Left lung (tissue), 10 donors: Measurements from ENCODE around the gene PAFAH1B2. TPM values are rescaled to one million over a fixed set of nuclear protein-coding genes. Genes with fewer than 3 reads are reported as not detected.

Experiments
- ATAC-seq: fragments of 200-7000 bp; cut with Tn5 transposase; one replicate; pipeline ENCODE4 v1.9.1; 2020; ENCODE audit warnings: moderate library complexity
- DNase-seq, 4 donors: peaks; one replicate each; pipeline ENCODE4 v3.0.0-alpha.2; 2013 to 2020
- H3K27ac ChIP-seq, 2 donors: fragments of 200-600 bp; sonication (generic) in 1 of 2; one replicate each; pipeline versions ENCODE4 v1.5.0 to v1.8.0; 2020 to 2021
- H3K27me3 ChIP-seq, 2 donors: fragments of 200-600 bp; sonication (generic) in 1 of 2; one replicate each; pipeline versions ENCODE4 v1.5.0 to v1.8.0; 2020 to 2021
- H3K36me3 ChIP-seq, 2 donors: fragments of 200-600 bp; sonication (generic) in 1 of 2; one replicate each; pipeline versions ENCODE4 v1.5.0 to v1.8.0; 2020 to 2021
- H3K4me1 ChIP-seq, 2 donors: fragments of 200-600 bp; one replicate each; pipeline ENCODE4 v1.8.0; 2021
- H3K4me3 ChIP-seq, 2 donors: fragments of 200-600 bp; sonication (generic) in 1 of 2; one replicate each; pipeline versions ENCODE4 v1.5.0 to v1.8.0; 2020 to 2021; ENCODE audit warnings: mild to moderate bottlenecking in 1 of 2
- H3K9me3 ChIP-seq, 2 donors: fragments of 200-600 bp; sonication (generic) in 1 of 2; one replicate each; pipeline versions ENCODE4 v1.5.0 to v1.8.0; 2020 to 2021
- CTCF ChIP-seq, 2 donors: fragments of 200-600 bp; sonication (generic) in 1 of 2; IDR thresholded peaks; one replicate each; pipeline versions ENCODE4 v1.5.0 to v1.8.0; 2021; ENCODE audit warnings: antibody characterized with exemption in 2 of 2
- intact Hi-C, 2 donors: fragments of 100-400 bp; cut with DNase I; formaldehyde crosslinking; loops; one replicate each; pipeline versions ENCODE4 v1.11.2 to v1.14.2; 2022
- polyA plus RNA-seq, 6 donors: library from polyadenylated mRNA; unstranded; fragments of 120-200 nt; gene quantifications; one replicate each; pipeline ENCODE4 v1.2.1, GENCODE V29; 2013; ENCODE audit not compliant: insufficient read length in 6 of 6
- total RNA-seq, 2 donors: library from RNA; stranded (reverse); fragmentation: NEBNext Ultra II Directional; extraction: Animal tissue kit (Norgen Biotek cat#: 25700); gene quantifications; one replicate each; pipeline ENCODE4 v1.2.1, GENCODE V29; 2021
- donor health status: DM: no; HTN: yes; CAD: no.
- donor health status: DM: no; HTN: no; CAD: no.

PAFAH1B2 gene
- total and polyA plus RNA-seq, 8 donors: 58.9 to 82.3 (median 67.5) TPM

- H3K9me3 ChIP-seq: no peaks in the 10 kb centered on the region
- peaks cover 0 to 45% of the 10 kb centered on the region in 2 donors for H3K36me3 ChIP-seq
- DNase-seq (peak in 1 of 4 donors; percentile 9), ATAC-seq (peak; percentile 4)
- intact Hi-C loops: no loop called here
- TF ChIP-seq CTCF (IDR thresholded peaks at IDR 0.05): no peak
- H3K4me3 ChIP-seq: peak overlapping the region; percentile 25 to 34
- H3K27me3 ChIP-seq: no peaks in the 10 kb centered on the region
- H3K4me1 ChIP-seq: peaks cover 11 to 19% of the 10 kb centered on the region in 2 donors
- H3K27ac ChIP-seq: peak overlapping the region; percentile 70 to 84
Measured at GRCh38 chr11:117198613-117199012, 54.5 kb downstream of the PAFAH1B2 start.

GRCh38 chr11:117199053-117199915 is 55.2 kb downstream of the PAFAH1B2 start, which contains the start of gene TAGLN:
TSS of gene TAGLN (plus strand) at chr11:117199370. CDS start at chr11:117203014, 3,644 bp downstream.
- peaks cover 11 to 19% of the 10 kb centered on the region in 2 donors for H3K4me1 ChIP-seq
- ATAC-seq: peak; percentile 76
- TF ChIP-seq CTCF (IDR thresholded peaks at IDR 0.05): no peak
- intact Hi-C loops: no loop called here
- peak within 1 kb of the TSS; percentile 25 to 34 for H3K4me3 ChIP-seq
- peak within 1 kb of the TSS; percentile 70 to 84 for H3K27ac ChIP-seq
- DNase-seq: peak in 3 of 4 donors; percentile 68 to 84 (median 76)
- H3K27me3 ChIP-seq: no peaks in the 10 kb centered on the region
- no peaks in the 10 kb centered on the region for H3K9me3 ChIP-seq
- H3K36me3 ChIP-seq: peaks cover 0 to 45% of the 10 kb centered on the region in 2 donors

- no peaks in the 10 kb centered on the region for H3K9me3 ChIP-seq
- no peak for TF ChIP-seq CTCF (IDR thresholded peaks at IDR 0.05)
- intact Hi-C loops: no loop called here
- ATAC-seq (no peak), DNase-seq (peak in 1 of 4 donors; percentile 45)
- H3K4me1 ChIP-seq: peaks cover 11 to 19% of the 10 kb centered on the region in 2 donors
- H3K27ac ChIP-seq: peak overlapping the region; percentile 70 to 84
- H3K36me3 ChIP-seq: peaks cover 0 to 48% of the 10 kb centered on the region in 2 donors
- H3K27me3 ChIP-seq: no peaks in the 10 kb centered on the region
- peak overlapping the region; percentile 25 to 34 for H3K4me3 ChIP-seq
Measured at GRCh38 chr11:117199916-117200812, 56.1 kb downstream of the PAFAH1B2 start.

GRCh38 chr11:117200813-117201657 is 56.9 kb downstream of the PAFAH1B2 start:
- H3K27ac ChIP-seq: peak overlapping the region; percentile 28 to 84
- peaks cover 11 to 19% of the 10 kb centered on the region in 2 donors for H3K4me1 ChIP-seq
- peak in 1 of 4 donors; percentile 25 for DNase-seq
- TF ChIP-seq CTCF (IDR thresholded peaks at IDR 0.05): no peak
- intact Hi-C loops: no loop called here
- ATAC-seq: no peak
- H3K36me3 ChIP-seq: peaks cover 0 to 49% of the 10 kb centered on the region in 2 donors
- H3K4me3 ChIP-seq: peak overlapping the region; percentile 25 to 34
- no peaks in the 10 kb centered on the region for H3K9me3 ChIP-seq
- H3K27me3 ChIP-seq: no peaks in the 10 kb centered on the region
